Loucy (cell line): ENCODE measurements around the gene RAPGEF1.

Source experiments
- H2AFZ ChIP-seq: fragments of 200-600 bp; sonication (generic); 2 replicates; pipeline ENCODE4 v1.6.0; 2016; ENCODE audit warnings: antibody characterized with exemption, mild to moderate bottlenecking, low read length, moderate library complexity
- H3F3A ChIP-seq: fragments of 200-600 bp; 2 replicates; pipeline ENCODE4 v1.6.0; 2016; ENCODE audit warnings: antibody characterized with exemption, low read depth, mild to moderate bottlenecking
- H3K27me3 ChIP-seq: fragments of 200-600 bp; sonication (generic); 2 replicates; pipeline ENCODE4 v1.6.1; 2014; ENCODE audit warnings: low read length, mild to moderate bottlenecking; ENCODE audit not compliant: insufficient read depth, poor library complexity, severe bottlenecking
- H3K36me3 ChIP-seq: fragments of 200-600 bp; sonication (generic); 2 replicates; pipeline ENCODE4 v1.6.1; 2016; ENCODE audit warnings: low read length; ENCODE audit not compliant: insufficient read depth
- H3K4me1 ChIP-seq: fragments of 200-600 bp; sonication (generic); 2 replicates; pipeline ENCODE4 v1.5.1; 2014; ENCODE audit warnings: low read length, mild to moderate bottlenecking; ENCODE audit not compliant: insufficient read depth, poor library complexity, severe bottlenecking
- H3K4me2 ChIP-seq: fragments of 200-600 bp; sonication (generic); 2 replicates; pipeline ENCODE4 v1.6.0; 2014; ENCODE audit warnings: antibody characterized with exemption, low read length, low read depth, mild to moderate bottlenecking; ENCODE audit not compliant: poor library complexity, severe bottlenecking
- H3K4me3 ChIP-seq: fragments of 200-600 bp; sonication (generic); 2 replicates; pipeline ENCODE4 v1.5.1; 2014; ENCODE audit warnings: low read length, mild to moderate bottlenecking, mixed read lengths; ENCODE audit not compliant: poor library complexity, severe bottlenecking
- H3K79me2 ChIP-seq: fragments of 200-600 bp; sonication (generic); 2 replicates; pipeline ENCODE4 v1.6.1; 2014; ENCODE audit warnings: low read length; ENCODE audit not compliant: insufficient read depth
- H3K9ac ChIP-seq: fragments of 200-600 bp; sonication (generic); 2 replicates; pipeline ENCODE4 v1.6.0; 2014; ENCODE audit warnings: mild to moderate bottlenecking, low read depth, low read length, moderate library complexity; ENCODE audit not compliant: poor library complexity, severe bottlenecking
- H3K9me2 ChIP-seq: fragments of 200-600 bp; sonication (generic); replicated peaks from 2 replicates; pipeline ENCODE4 v1.6.1; 2016; ENCODE audit warnings: low read depth, low read length, mixed read lengths
- H3K9me3 ChIP-seq: fragments of 200-600 bp; sonication (generic); 2 replicates; pipeline ENCODE4 v1.6.1; 2014; ENCODE audit warnings: mild to moderate bottlenecking, antibody characterized with exemption, low read length, low read depth; ENCODE audit not compliant: insufficient read depth
- H4K20me1 ChIP-seq: fragments of 200-600 bp; sonication (generic); 2 replicates; pipeline ENCODE4 v1.6.0; 2014; ENCODE audit warnings: antibody characterized with exemption, low read length, mild to moderate bottlenecking; ENCODE audit not compliant: insufficient read depth, poor library complexity, severe bottlenecking
- EZH2phosphoT487 ChIP-seq: fragments of 200-600 bp; IDR thresholded peaks from 2 replicates; pipeline ENCODE4 v1.6.1; 2018; ENCODE audit warnings: antibody characterized with exemption, mild to moderate bottlenecking, moderate library complexity, borderline replicate concordance
- TF ChIP-seq, protein P1 (sequence below): fragments of 200-600 bp; sonication (generic); conservative IDR thresholded peaks from 2 replicates; pipeline ENCODE4 v1.5.1; 2014; ENCODE audit warnings: mild to moderate bottlenecking, antibody characterized with exemption, low read length

RAPGEF1 gene

DNA sequence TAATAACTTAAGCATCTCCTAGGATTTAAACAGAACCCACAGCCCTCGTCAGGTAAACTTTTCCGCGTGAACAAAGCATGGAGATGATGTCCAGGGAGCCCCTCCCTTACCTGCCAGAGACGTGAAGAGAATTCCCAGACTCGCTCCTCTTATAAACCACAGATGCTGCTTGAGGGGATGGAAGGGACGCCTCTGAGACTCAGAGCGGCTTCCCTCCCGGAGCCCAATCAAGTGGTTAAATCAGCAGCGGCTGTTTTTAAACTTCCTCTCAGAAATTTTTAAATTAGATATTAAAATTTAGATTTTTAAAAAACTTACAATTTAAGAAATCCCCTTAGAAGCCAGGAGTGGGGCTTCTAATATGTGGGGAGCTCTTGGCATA lies 71.8 kb downstream of the RAPGEF1 start:
- TF ChIP-seq, protein P1, sequence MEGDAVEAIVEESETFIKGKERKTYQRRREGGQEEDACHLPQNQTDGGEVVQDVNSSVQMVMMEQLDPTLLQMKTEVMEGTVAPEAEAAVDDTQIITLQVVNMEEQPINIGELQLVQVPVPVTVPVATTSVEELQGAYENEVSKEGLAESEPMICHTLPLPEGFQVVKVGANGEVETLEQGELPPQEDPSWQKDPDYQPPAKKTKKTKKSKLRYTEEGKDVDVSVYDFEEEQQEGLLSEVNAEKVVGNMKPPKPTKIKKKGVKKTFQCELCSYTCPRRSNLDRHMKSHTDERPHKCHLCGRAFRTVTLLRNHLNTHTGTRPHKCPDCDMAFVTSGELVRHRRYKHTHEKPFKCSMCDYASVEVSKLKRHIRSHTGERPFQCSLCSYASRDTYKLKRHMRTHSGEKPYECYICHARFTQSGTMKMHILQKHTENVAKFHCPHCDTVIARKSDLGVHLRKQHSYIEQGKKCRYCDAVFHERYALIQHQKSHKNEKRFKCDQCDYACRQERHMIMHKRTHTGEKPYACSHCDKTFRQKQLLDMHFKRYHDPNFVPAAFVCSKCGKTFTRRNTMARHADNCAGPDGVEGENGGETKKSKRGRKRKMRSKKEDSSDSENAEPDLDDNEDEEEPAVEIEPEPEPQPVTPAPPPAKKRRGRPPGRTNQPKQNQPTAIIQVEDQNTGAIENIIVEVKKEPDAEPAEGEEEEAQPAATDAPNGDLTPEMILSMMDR = no peak
- TF ChIP-seq EZH2phosphoT487 = no peak
- Histone ChIP-seq H4K20me1 (no peaks in the 10 kb centered on the region), H3K9me2 (no peaks in the 10 kb centered on the region), H3K36me3 (no peaks in the 10 kb centered on the region), H3K27me3 (no peaks in the 10 kb centered on the region), H3K4me2 (peak overlapping the region; percentile 55), H3K9me3 (no peaks in the 10 kb centered on the region), H3K4me1 (peaks cover 40% of the 10 kb centered on the region), H3F3A (0 out of 2 replicates have a peak, but pooled peaks cover 3% of the 10 kb centered on the region), H3K79me2 (peaks cover 79% of the 10 kb centered on the region), H3K4me3 (no peak overlapping the region), H3K9ac (peak overlapping the region; percentile 63), H2AFZ (no peak overlapping the region)

DNA sequence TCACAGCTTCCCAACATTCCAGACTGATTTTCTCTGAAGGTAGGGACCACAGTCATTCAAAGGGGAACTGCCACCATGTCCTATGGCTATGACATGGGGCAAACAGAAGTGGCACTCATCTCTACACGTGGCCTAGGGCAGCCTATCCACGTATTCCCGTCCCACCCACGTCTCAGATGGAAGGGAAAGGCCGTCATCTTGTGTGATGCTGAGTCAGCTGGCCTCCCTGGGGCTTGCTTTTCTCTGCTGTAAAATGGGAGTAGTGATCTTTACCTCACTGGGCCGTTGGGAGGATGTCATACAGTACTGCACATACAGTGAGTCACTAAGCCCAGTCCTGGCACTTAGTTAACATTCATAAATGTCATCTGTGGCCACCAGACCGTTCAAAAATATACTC lies 72.3 kb downstream of the RAPGEF1 start:
- Histone ChIP-seq H3K4me3 (no peak overlapping the region), H2AFZ (no peak overlapping the region), H3K9ac (no peak overlapping the region), H3K79me2 (peaks cover 75% of the 10 kb centered on the region), H4K20me1 (no peaks in the 10 kb centered on the region), H3K4me1 (peaks cover 40% of the 10 kb centered on the region), H3K36me3 (no peaks in the 10 kb centered on the region), H3F3A (0 out of 2 replicates have a peak, but pooled peaks cover 3% of the 10 kb centered on the region), H3K9me3 (no peaks in the 10 kb centered on the region), H3K27me3 (no peaks in the 10 kb centered on the region), H3K9me2 (no peaks in the 10 kb centered on the region), H3K4me2 (no peak overlapping the region)
- TF ChIP-seq EZH2phosphoT487 = no peak
- TF ChIP-seq, protein P1 = no peak

- Histone ChIP-seq H3K4me2 (no peak overlapping the region), H3K4me3 (no peak overlapping the region), H3K9ac (no peak overlapping the region), H3F3A (0 out of 2 replicates have a peak, but pooled peaks cover 3% of the 10 kb centered on the region), H2AFZ (no peak overlapping the region), H3K27me3 (no peaks in the 10 kb centered on the region), H3K9me3 (no peaks in the 10 kb centered on the region), H3K79me2 (peaks cover 68% of the 10 kb centered on the region), H3K4me1 (peaks cover 40% of the 10 kb centered on the region), H3K9me2 (no peaks in the 10 kb centered on the region), H3K36me3 (no peaks in the 10 kb centered on the region), H4K20me1 (no peaks in the 10 kb centered on the region)
- TF ChIP-seq EZH2phosphoT487 = no peak
- TF ChIP-seq, protein P1 = no peak
Measured at GRCh38 chr9:131666774-131667173, 73.1 kb downstream of the RAPGEF1 start.
